Endodermal cell (in vitro differentiated cells): ENCODE results near the gene CEP104. TPM values are rescaled to one million over a fixed set of nuclear protein-coding genes. Genes with fewer than 3 reads are reported as not detected.

Experiments
- DNase-seq: peaks from one replicate; pipeline ENCODE4 v3.0.0-alpha.2; 2017
- H3K27ac ChIP-seq: 2 replicates; pipeline ENCODE4 v1.5.1; 2013; ENCODE audit warnings: mild to moderate bottlenecking, low read depth, low read length, moderate library complexity
- H3K27me3 ChIP-seq: 2 replicates; pipeline ENCODE4 v1.6.1; 2013; ENCODE audit warnings: mild to moderate bottlenecking, low read length, moderate library complexity; ENCODE audit not compliant: insufficient read depth, control insufficient read depth, poor library complexity, severe bottlenecking
- H3K36me3 ChIP-seq: 2 replicates; pipeline ENCODE4 v1.7.0; 2013; ENCODE audit warnings: mild to moderate bottlenecking, low read length, moderate library complexity; ENCODE audit not compliant: control insufficient read depth, insufficient read depth
- H3K4me1 ChIP-seq: one replicate; pipeline ENCODE4 v1.7.0; 2013; ENCODE audit warnings: low read length; ENCODE audit not compliant: control insufficient read depth, insufficient read depth
- H3K4me3 ChIP-seq: 2 replicates; pipeline ENCODE4 v1.5.1; 2013; ENCODE audit warnings: mild to moderate bottlenecking, low read length, moderate library complexity
- H3K9ac ChIP-seq: 2 replicates; pipeline ENCODE4 v1.6.1; 2013; ENCODE audit warnings: mild to moderate bottlenecking, low read length, moderate library complexity; ENCODE audit not compliant: poor library complexity, severe bottlenecking; ENCODE audit errors: extremely low read depth
- H3K9me3 ChIP-seq: 2 replicates; pipeline ENCODE4 v1.6.1; 2013; ENCODE audit warnings: mild to moderate bottlenecking, low read length, moderate library complexity; ENCODE audit not compliant: control insufficient read depth
- H3K27ac Mint-ChIP-seq: 2 replicates; pipeline ENCODE4 v1.8.0; 2020; ENCODE audit warnings: mixed read lengths
- H3K27me3 Mint-ChIP-seq: 2 replicates; pipeline ENCODE4 v1.8.0; 2021; ENCODE audit warnings: mild to moderate bottlenecking, mixed read lengths; ENCODE audit not compliant: insufficient read depth
- H3K36me3 Mint-ChIP-seq: 2 replicates; pipeline ENCODE4 v1.8.0; 2020; ENCODE audit warnings: low read depth, mixed read lengths
- H3K4me1 Mint-ChIP-seq: 2 replicates; pipeline ENCODE4 v1.8.0; 2020; ENCODE audit warnings: mixed read lengths
- H3K4me3 Mint-ChIP-seq: 2 replicates; pipeline ENCODE4 v1.8.0; 2020; ENCODE audit warnings: mild to moderate bottlenecking, moderate library complexity, mixed read lengths
- H3K9me3 Mint-ChIP-seq: 2 replicates; pipeline ENCODE4 v1.8.0; 2020; ENCODE audit warnings: mild to moderate bottlenecking, mixed read lengths
- WGBS, 2 experiments: methylation state at CpG; one replicate each; pipeline versions ENCODE4 v1.1.5 to v1.1.7; 2013; ENCODE audit warnings: missing lambda C conversion rate in 2 of 2, mixed read lengths in 1 of 2; ENCODE audit not compliant: insufficient coverage in 1 of 2, insufficient read length in 1 of 2; 5-methylcytosine and 5-hydroxymethylcytosine counted together
- total RNA-seq, 2 donors: library from RNA; stranded (reverse); fragmentation: NEBNext Ultra II Directional in 1 of 2; extraction: Animal tissue kit (Norgen Biotek cat#: 25700) in 1 of 2; gene quantifications; 2 replicates in 1 of 2; 3 replicates in 1 of 2; pipeline ENCODE4 v1.2.1, GENCODE V29; 2021
- TF ChIP-seq, protein P1 (sequence below): fragments of 200-600 bp; sonication (generic); conservative IDR thresholded peaks from 2 replicates; pipeline ENCODE4 v1.5.0; 2021; ENCODE audit warnings: antibody characterized with exemption, mild to moderate bottlenecking

CEP104 gene
- total RNA-seq, 2 donors from 2014 or later, result 34.2 to 47.5 TPM

- Mint-ChIP-seq H3K36me3 (peaks cover 52% of the 10 kb centered on the region), H3K27ac (no peak overlapping the region), H3K4me3 (no peak overlapping the region), H3K4me1 (no peaks in the 10 kb centered on the region), H3K27me3 (no peaks in the 10 kb centered on the region), H3K9me3 (peaks cover 4% of the 10 kb centered on the region)
- H3K9me3 ChIP-seq, result peaks cover 5% of the 10 kb centered on the region
- no peak overlapping the region for H3K9ac ChIP-seq
- H3K4me1 ChIP-seq, result no peaks in the 10 kb centered on the region
- 90 to 91% methylated on average over 4 to 5 of the region's 5 CpGs for WGBS, 2 experiments
- no peak overlapping the region for H3K4me3 ChIP-seq
- H3K36me3 ChIP-seq, result peaks cover 50% of the 10 kb centered on the region
- H3K27ac ChIP-seq, result no peak overlapping the region
- no peak for DNase-seq
- TF ChIP-seq, protein P1, sequence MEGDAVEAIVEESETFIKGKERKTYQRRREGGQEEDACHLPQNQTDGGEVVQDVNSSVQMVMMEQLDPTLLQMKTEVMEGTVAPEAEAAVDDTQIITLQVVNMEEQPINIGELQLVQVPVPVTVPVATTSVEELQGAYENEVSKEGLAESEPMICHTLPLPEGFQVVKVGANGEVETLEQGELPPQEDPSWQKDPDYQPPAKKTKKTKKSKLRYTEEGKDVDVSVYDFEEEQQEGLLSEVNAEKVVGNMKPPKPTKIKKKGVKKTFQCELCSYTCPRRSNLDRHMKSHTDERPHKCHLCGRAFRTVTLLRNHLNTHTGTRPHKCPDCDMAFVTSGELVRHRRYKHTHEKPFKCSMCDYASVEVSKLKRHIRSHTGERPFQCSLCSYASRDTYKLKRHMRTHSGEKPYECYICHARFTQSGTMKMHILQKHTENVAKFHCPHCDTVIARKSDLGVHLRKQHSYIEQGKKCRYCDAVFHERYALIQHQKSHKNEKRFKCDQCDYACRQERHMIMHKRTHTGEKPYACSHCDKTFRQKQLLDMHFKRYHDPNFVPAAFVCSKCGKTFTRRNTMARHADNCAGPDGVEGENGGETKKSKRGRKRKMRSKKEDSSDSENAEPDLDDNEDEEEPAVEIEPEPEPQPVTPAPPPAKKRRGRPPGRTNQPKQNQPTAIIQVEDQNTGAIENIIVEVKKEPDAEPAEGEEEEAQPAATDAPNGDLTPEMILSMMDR, result no peak
- no peaks in the 10 kb centered on the region for H3K27me3 ChIP-seq
Measured at GRCh38 chr1:3893190-3893589, 36.2 kb upstream of the CEP104 start.

DNA sequence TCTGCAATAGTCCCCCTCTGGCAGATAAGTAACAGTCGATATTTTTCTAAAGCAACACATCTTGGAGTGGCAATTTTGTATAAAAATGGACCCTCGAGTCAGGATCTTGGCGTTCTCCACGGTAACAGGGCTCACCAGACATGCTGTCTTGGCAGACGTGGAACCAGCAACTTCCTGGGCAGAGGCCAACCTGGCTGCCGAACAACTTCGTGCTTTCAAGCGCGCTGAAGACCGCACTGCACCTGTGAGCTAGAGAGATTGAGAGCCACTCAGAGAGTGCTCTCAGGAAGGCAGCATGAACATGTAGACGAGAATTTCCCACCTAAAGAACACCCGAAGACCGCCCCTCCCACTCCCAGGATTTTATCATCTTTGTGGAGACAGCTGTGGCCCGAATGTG, 35.7 kb upstream of the CEP104 start:
- 88 to 94% methylated on average over 13 to 14 of the region's 14 CpGs for WGBS, 2 experiments

GRCh38 chr1:3891329-3891865, 34.4 kb upstream of the CEP104 start:
- H3K9me3 ChIP-seq, result no peaks in the 10 kb centered on the region
- no peak overlapping the region for H3K9ac ChIP-seq
- Mint-ChIP-seq H3K27ac (no peak overlapping the region), H3K27me3 (no peaks in the 10 kb centered on the region), H3K4me3 (no peak overlapping the region), H3K36me3 (peaks cover 60% of the 10 kb centered on the region), H3K4me1 (no peaks in the 10 kb centered on the region), H3K9me3 (no peaks in the 10 kb centered on the region)
- no peaks in the 10 kb centered on the region for H3K27me3 ChIP-seq
- no peak overlapping the region for H3K4me3 ChIP-seq
- H3K36me3 ChIP-seq, result peaks cover 56% of the 10 kb centered on the region
- H3K4me1 ChIP-seq, result no peaks in the 10 kb centered on the region
- 96 to 97% methylated on average over 13 to 17 of the region's 17 CpGs for WGBS, 2 experiments
- TF ChIP-seq, protein P1, result no peak
- DNase-seq, result no peak
- H3K27ac ChIP-seq, result no peak overlapping the region

More for the DNA sequence above, 35.7 kb upstream of the CEP104 start:
- Mint-ChIP-seq H3K36me3 (peaks cover 54% of the 10 kb centered on the region), H3K4me3 (no peak overlapping the region), H3K27ac (no peak overlapping the region), H3K4me1 (no peaks in the 10 kb centered on the region), H3K27me3 (no peaks in the 10 kb centered on the region), H3K9me3 (peaks cover 1% of the 10 kb centered on the region)
- H3K27ac ChIP-seq, result no peak overlapping the region
- H3K36me3 ChIP-seq, result peaks cover 54% of the 10 kb centered on the region
- H3K27me3 ChIP-seq, result no peaks in the 10 kb centered on the region
- DNase-seq, result no peak
- no peak overlapping the region for H3K9ac ChIP-seq
- H3K9me3 ChIP-seq, result peaks cover under 1% of the 10 kb centered on the region
- no peak overlapping the region for H3K4me3 ChIP-seq
- H3K4me1 ChIP-seq, result no peaks in the 10 kb centered on the region
- TF ChIP-seq, protein P1, result no peak
